CD4-positive, alpha-beta memory T cell (primary cell): ENCODE results near the gene FNDC7. TPM values are rescaled to one million over a fixed set of nuclear protein-coding genes. Genes with fewer than 3 reads are reported as not detected.
A peak's percentile ranks its signal among the peaks of the same experiment; 100 is the strongest.
"Not testable (repeated sequence)": the region's sequence is repeated elsewhere in the genome, so short reads cannot be mapped to it uniquely, and the experiment has no call there.

Experiments used
- CTCF ChIA-PET: fragments of 350-600 bp; sonication (Branson Sonifier 250); formaldehyde crosslinking; loops from one replicate; lab custom pipeline; 2021; ENCODE audit warnings: inconsistent platforms; ENCODE audit not compliant: partially characterized antibody; lab: Charles Lee
- POLR2A ChIA-PET: fragments of 350-600 bp; sonication (Branson Sonifier 250); formaldehyde crosslinking; loops from one replicate; lab custom pipeline; 2021; ENCODE audit not compliant: partially characterized antibody; lab: Charles Lee
- DNase-seq, 5 donors: peaks; one replicate each; pipeline versions ENCODE4 v3.0.0 to v3.0.0-alpha.2; 2020 to 2022; ENCODE audit warnings: mixed read lengths in 1 of 5
- H3K27ac ChIP-seq: one replicate; pipeline ENCODE4 v1.7.0; 2013; ENCODE audit warnings: low read depth, low read length
- H3K27me3 ChIP-seq: 2 replicates; pipeline ENCODE4 v1.7.0; 2013; ENCODE audit warnings: mild to moderate bottlenecking, low read length, moderate library complexity; ENCODE audit not compliant: insufficient read depth
- H3K36me3 ChIP-seq: 2 replicates; pipeline ENCODE4 v1.7.0; 2013; ENCODE audit warnings: mild to moderate bottlenecking, low read length, moderate library complexity; ENCODE audit not compliant: insufficient read depth
- H3K4me1 ChIP-seq: 2 replicates; pipeline ENCODE4 v1.7.0; 2013; ENCODE audit warnings: mild to moderate bottlenecking, low read length, moderate library complexity; ENCODE audit not compliant: insufficient read depth
- H3K4me3 ChIP-seq, 2 donors: one replicate each; pipeline ENCODE4 v1.7.0; 2013; ENCODE audit warnings: low read length in 2 of 2, mild to moderate bottlenecking in 1 of 2
- H3K9me3 ChIP-seq, 2 donors: one replicate each; pipeline ENCODE4 v1.7.0; 2013; ENCODE audit warnings: low read length in 2 of 2, control low read depth in 1 of 2; ENCODE audit not compliant: control insufficient read depth in 1 of 2
- H3K27ac Mint-ChIP-seq, 7 donors: one replicate each; pipeline ENCODE4 v1.8.0; 2020 to 2021; ENCODE audit warnings: mixed read lengths in 7 of 7, mild to moderate bottlenecking in 6 of 7, inconsistent platforms in 3 of 7, moderate library complexity in 3 of 7
- H3K27me3 Mint-ChIP-seq, 2 donors: one replicate each; pipeline ENCODE4 v1.8.0; 2020 to 2021; ENCODE audit warnings: mixed read lengths in 2 of 2
- H3K36me3 Mint-ChIP-seq, 2 donors: one replicate each; pipeline ENCODE4 v1.8.0; 2020 to 2021; ENCODE audit warnings: mixed read lengths in 2 of 2, inconsistent platforms in 1 of 2, mild to moderate bottlenecking in 1 of 2
- H3K4me1 Mint-ChIP-seq, 4 donors: one replicate each; pipeline ENCODE4 v1.8.0; 2020 to 2021; ENCODE audit warnings: mixed read lengths in 4 of 4, mild to moderate bottlenecking in 1 of 4
- H3K4me3 Mint-ChIP-seq, 8 donors: one replicate each; pipeline ENCODE4 v1.8.0; 2020 to 2021; ENCODE audit warnings: mixed read lengths in 8 of 8, mild to moderate bottlenecking in 7 of 8, moderate library complexity in 6 of 8, inconsistent platforms in 3 of 8
- H3K9me3 Mint-ChIP-seq, 8 donors: one replicate each; pipeline ENCODE4 v1.8.0; 2020 to 2021; ENCODE audit warnings: mixed read lengths in 8 of 8, mild to moderate bottlenecking in 5 of 8, inconsistent platforms in 3 of 8, moderate library complexity in 1 of 8
- intact Hi-C: fragments of 100-400 bp; cut with micrococcal nuclease; formaldehyde crosslinking; loops from one replicate; pipeline ENCODE4 v1.15.1; 2023
- polyA plus RNA-seq, 2 donors: library from polyadenylated mRNA; unstranded; fragments of 300-500 nt; fragmentation: Illumina TruSeq; gene quantifications; one replicate each; pipeline ENCODE4 v1.2.3, GENCODE V29; 2021
- total RNA-seq, 2 experiments: library from RNA; stranded (reverse); gene quantifications; one replicate each; pipeline ENCODE4 v1.2.3, GENCODE V29; 2021

The FNDC7 gene, protein sequence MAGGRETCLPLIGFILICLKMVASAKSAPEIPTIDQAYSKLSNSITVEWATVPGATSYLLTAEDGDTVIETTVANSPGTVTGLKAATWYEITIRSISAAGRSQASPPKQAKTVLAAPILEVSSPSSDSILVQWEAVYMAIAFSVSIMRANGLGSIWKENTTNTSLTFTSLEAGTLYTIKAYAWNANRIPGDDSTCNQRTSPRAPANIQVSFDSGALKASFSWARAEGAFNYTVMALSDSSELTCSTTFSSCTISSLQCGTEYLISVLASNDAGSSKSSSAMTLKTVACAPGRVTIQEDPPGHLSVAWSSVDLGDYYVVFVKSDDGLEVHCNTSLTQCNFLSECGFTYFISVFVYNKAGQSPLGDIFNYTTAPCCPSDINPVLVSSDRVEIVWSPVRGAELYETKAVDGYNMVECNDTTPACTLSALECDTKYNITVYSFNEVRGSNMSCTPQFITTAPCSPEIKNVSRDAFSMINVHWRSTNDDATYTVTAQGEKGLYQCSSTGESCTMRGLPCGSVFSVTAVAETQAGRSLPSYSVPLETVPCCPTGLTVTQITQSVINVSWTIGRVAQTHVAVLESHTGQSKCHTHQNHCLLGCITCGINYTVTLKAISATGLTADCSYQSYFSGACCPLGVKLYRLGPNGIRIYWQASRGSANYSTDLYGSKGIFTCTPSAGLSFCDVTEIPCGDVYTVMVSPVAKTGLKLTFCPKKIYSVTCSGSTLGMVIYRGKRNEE
- under 1 TPM; 0.17 TPM for total RNA-seq
- polyA plus RNA-seq = under 1 TPM in 1 of 2 donors, not detected in 1; 0.10 TPM

DNA sequence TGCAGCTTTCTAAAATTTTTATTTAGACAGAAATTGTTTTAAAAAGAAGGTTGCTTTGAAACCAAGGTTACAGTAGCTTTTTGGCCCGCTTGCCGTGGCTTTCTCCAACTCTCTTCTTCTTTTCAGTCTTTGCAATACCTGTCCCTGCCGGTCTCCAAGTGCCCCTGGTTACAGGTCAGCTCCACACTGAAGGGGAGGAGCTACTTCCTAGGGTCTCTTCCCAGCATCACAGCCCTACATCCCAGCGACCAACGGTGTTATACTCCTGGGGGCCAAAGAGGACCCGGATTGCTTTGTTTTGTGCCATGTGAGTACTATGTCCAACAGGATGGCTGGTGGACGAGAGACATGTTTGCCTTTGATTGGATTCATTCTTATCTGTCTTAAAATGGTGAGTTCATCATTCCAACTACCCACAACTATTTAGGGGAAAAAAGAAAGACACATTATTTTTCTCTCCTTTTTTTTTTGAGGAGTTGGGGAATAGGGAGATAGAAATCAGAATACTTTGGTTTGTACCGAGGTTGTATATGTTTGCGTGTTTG lies at the start of gene FNDC7:
TSS of gene FNDC7 (plus strand) at position 303 of the 545 bp plus-strand sequence. CDS start at position 329, 26 bp downstream.
- H3K27me3 ChIP-seq = no peaks in the 10 kb centered on the region
- H3K36me3 ChIP-seq = no peaks in the 10 kb centered on the region
- no peak within 1 kb of the TSS for H3K4me3 Mint-ChIP-seq
- H3K36me3 Mint-ChIP-seq = no peaks in the 10 kb centered on the region
- H3K9me3 ChIP-seq = no peaks in the 10 kb centered on the region
- POLR2A ChIA-PET = interaction anchor here (1.8 kb wide), 1 partner anchor 20 kb away, joined by 4 read pairs; the partner anchor contains the start of gene PRPF38B
- H3K9me3 Mint-ChIP-seq = peaks cover 0 to 1% (median 0%) of the 10 kb centered on the region in 8 donors
- peaks cover 6 to 14% (median 12%) of the 10 kb centered on the region in 4 donors for H3K4me1 Mint-ChIP-seq
- no peak for DNase-seq
- no peak within 1 kb of the TSS for H3K27ac ChIP-seq
- intact Hi-C loops = no loop called here
- peak within 1 kb of the TSS in 1 of 7 donors; percentile 23 for H3K27ac Mint-ChIP-seq
- H3K4me1 ChIP-seq = peaks cover 7% of the 10 kb centered on the region
- no peak within 1 kb of the TSS for H3K4me3 ChIP-seq
- H3K27me3 Mint-ChIP-seq = peaks cover 2 to 4% of the 10 kb centered on the region in 2 donors
- CTCF ChIA-PET = interaction anchor here (1.0 to 1.9 kb wide), 2 partner anchors 20 to 32 kb away, joined by 3 to 10 read pairs; partner anchors contain the start of gene PRPF38B

DNA sequence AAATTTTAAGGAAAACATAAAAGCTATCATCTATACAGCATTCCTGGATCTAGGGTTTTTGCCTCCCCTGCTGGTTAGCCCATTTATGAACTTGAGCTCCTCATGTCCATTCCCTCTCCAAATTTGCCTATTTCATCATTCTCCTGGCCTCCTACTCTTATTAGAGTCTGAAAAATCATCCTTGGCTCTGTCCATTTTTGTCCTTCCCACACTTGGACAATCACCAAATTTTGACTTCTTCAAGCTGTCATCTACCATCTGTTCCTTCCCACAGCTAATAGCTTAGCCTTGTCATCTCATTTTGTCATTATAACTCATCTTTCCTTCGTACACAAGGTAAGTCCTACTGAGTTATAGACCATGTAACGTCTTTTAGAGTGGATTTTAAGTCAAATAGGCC lies 49.6 kb upstream of the FNDC7 start:
- peak overlapping the region in 6 of 8 donors; percentile 19 to 60 (median 42) for H3K4me3 Mint-ChIP-seq
- intact Hi-C loops = no loop called here

GRCh38 chr1:108664481-108664880 lies 48.2 kb upstream of the FNDC7 start:
- Histone ChIP-seq H3K27ac (no peak overlapping the region), H3K27me3 (no peaks in the 10 kb centered on the region), H3K9me3 (no peaks in the 10 kb centered on the region), H3K4me1 (peaks cover 25% of the 10 kb centered on the region), H3K4me3 (no peak overlapping the region), H3K36me3 (no peaks in the 10 kb centered on the region)
- H3K27ac Mint-ChIP-seq = peak overlapping the region in 1 of 7 donors; percentile 46
- H3K4me1 Mint-ChIP-seq = peaks cover 15 to 39% (median 23%) of the 10 kb centered on the region in 4 donors
- ChIA-PET POLR2A (interaction anchor here (0.8 to 8.9 kb wide), 2 partner anchors 17 to 27 kb away, joined by 4 to 536 read pairs; partner anchors contain the start of gene PRPF38B), CTCF (interaction anchor here (1.1 to 9.9 kb wide), 2 partner anchors 19 to 104 kb away, joined by 5 to 123 read pairs; partner anchors contain the start of gene EEIG2)
- peaks cover 0 to 2% of the 10 kb centered on the region in 2 donors for H3K36me3 Mint-ChIP-seq
- intact Hi-C loops = no loop called here
- H3K4me3 Mint-ChIP-seq = no peak overlapping the region
- no peaks in the 10 kb centered on the region for H3K9me3 Mint-ChIP-seq
- DNase-seq = no peak
- H3K27me3 Mint-ChIP-seq = no peaks in the 10 kb centered on the region

More for the DNA sequence above, 49.6 kb upstream of the FNDC7 start:
- no peaks in the 10 kb centered on the region for H3K9me3 ChIP-seq
- no peak overlapping the region for H3K27ac ChIP-seq
- no peak for DNase-seq
- H3K9me3 Mint-ChIP-seq = no peaks in the 10 kb centered on the region
- H3K36me3 ChIP-seq = no peaks in the 10 kb centered on the region
- no peaks in the 10 kb centered on the region for H3K27me3 Mint-ChIP-seq
- peaks cover 25% of the 10 kb centered on the region for H3K4me1 ChIP-seq
- ChIA-PET CTCF (interaction anchor here (1.4 to 9.9 kb wide), 4 partner anchors 18 to 103 kb away, joined by 3 to 123 read pairs (median 24); partner anchors contain the start of genes EEIG2 and PRPF38B), POLR2A (interaction anchor here (1.4 to 8.9 kb wide), 6 partner anchors 15 to 102 kb away, joined by 3 to 536 read pairs (median 40); partner anchors contain the start of genes EEIG2 and PRPF38B)
- no peak overlapping the region for H3K4me3 ChIP-seq
- H3K4me1 Mint-ChIP-seq = peaks cover 16 to 41% (median 28%) of the 10 kb centered on the region in 4 donors
- H3K36me3 Mint-ChIP-seq = peaks cover 0 to 3% of the 10 kb centered on the region in 2 donors
- H3K27me3 ChIP-seq = no peaks in the 10 kb centered on the region
- H3K27ac Mint-ChIP-seq = peak overlapping the region; percentile 10 to 98 (median 95)

- H3K27ac Mint-ChIP-seq = peak overlapping the region in 1 of 7 donors; percentile 27
- POLR2A ChIA-PET = interaction anchor here (8.9 kb wide), 1 partner anchor 17 kb away, joined by 536 read pairs; no protein-coding TSS in a partner anchor
- H3K4me3 ChIP-seq = no peak overlapping the region
Measured at GRCh38 chr1:108665067-108665466, 47.6 kb upstream of the FNDC7 start.

DNA sequence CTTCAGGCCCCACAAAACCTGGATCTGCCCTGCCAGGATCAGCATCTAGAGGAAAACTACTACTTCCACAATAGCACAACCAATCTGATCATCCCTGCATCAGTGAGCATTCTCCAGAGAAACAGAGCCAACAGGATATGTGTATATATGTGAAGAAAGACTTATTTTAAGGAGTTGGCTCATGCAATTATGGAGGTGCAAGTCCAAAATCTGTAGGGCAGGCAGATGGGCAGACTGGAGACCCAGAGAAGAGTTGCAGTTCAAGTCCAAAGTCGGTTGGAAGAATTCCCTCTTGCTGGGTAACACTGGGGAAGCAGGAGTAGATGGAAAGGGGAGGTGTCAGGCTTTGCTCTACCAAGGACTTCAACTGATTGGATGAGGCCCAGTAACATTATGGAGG lies 46.9 kb upstream of the FNDC7 start:
- ChIA-PET POLR2A (interaction anchor here (8.9 kb wide), 1 partner anchor 18 kb away, joined by 536 read pairs; no protein-coding TSS in a partner anchor), CTCF (interaction anchor here (1.1 kb wide), 1 partner anchor 106 kb away, joined by 5 read pairs; the partner anchor contains the start of gene EEIG2)
- Mint-ChIP-seq H3K4me3 (no peak overlapping the region), H3K4me1 (peaks cover 13 to 26% (median 17%) of the 10 kb centered on the region in 4 donors), H3K27ac (peak overlapping the region in 1 of 7 donors; percentile 73), H3K36me3 (no peaks in the 10 kb centered on the region), H3K27me3 (no peaks in the 10 kb centered on the region), H3K9me3 (no peaks in the 10 kb centered on the region)
- Histone ChIP-seq H3K9me3 (no peaks in the 10 kb centered on the region), H3K4me1 (peaks cover 15% of the 10 kb centered on the region), H3K4me3 (no peak overlapping the region), H3K27ac (no peak overlapping the region), H3K27me3 (no peaks in the 10 kb centered on the region), H3K36me3 (no peaks in the 10 kb centered on the region)
- intact Hi-C loops = no loop called here
- DNase-seq = no peak

More at GRCh38 chr1:108665067-108665466, 47.6 kb upstream of the FNDC7 start:
- no peaks in the 10 kb centered on the region for H3K36me3 ChIP-seq
- Mint-ChIP-seq H3K4me3 (no peak overlapping the region), H3K9me3 (no peaks in the 10 kb centered on the region), H3K27me3 (no peaks in the 10 kb centered on the region), H3K4me1 (peaks cover 13 to 33% (median 20%) of the 10 kb centered on the region in 4 donors), H3K36me3 (no peaks in the 10 kb centered on the region)
- H3K4me1 ChIP-seq = peaks cover 19% of the 10 kb centered on the region
- DNase-seq = no peak
- no peak overlapping the region for H3K27ac ChIP-seq
- no peaks in the 10 kb centered on the region for H3K9me3 ChIP-seq
- CTCF ChIA-PET = interaction anchor here (1.1 to 9.9 kb wide), 2 partner anchors 20 to 105 kb away, joined by 5 to 123 read pairs; partner anchors contain the start of gene EEIG2
- intact Hi-C loops = no loop called here
- no peaks in the 10 kb centered on the region for H3K27me3 ChIP-seq

- H3K9me3 Mint-ChIP-seq, DNase-seq, H3K27me3 ChIP-seq, H3K36me3 ChIP-seq, H3K4me3 ChIP-seq, H3K4me3 Mint-ChIP-seq, intact Hi-C loops, H3K27ac Mint-ChIP-seq, H3K27ac ChIP-seq, H3K27me3 Mint-ChIP-seq, H3K9me3 ChIP-seq, H3K4me1 ChIP-seq, H3K36me3 Mint-ChIP-seq: not testable (repeated sequence)
- ChIA-PET POLR2A (interaction anchor here (1.1 kb wide), 1 partner anchor 21 kb away, joined by 3 read pairs; no protein-coding TSS in a partner anchor), CTCF (interaction anchor here (2.1 kb wide), 1 partner anchor 25 kb away, joined by 5 read pairs; the partner anchor contains the start of gene PRPF38B)
- H3K4me1 Mint-ChIP-seq = peaks cover 11 to 17% (median 15%) of the 10 kb centered on the region in 4 donors
Measured at GRCh38 chr1:108667422-108667821, 45.3 kb upstream of the FNDC7 start.
